Retinal pigment epithelial cell (primary cell): Measurements from ENCODE around the gene ST6GALNAC3.

Source experiments
- DNase-seq: peaks from one replicate; pipeline ENCODE4 v3.0.0-alpha.2; 2010; ENCODE audit warnings: low read depth
- H3K4me3 ChIP-seq: 2 replicates; pipeline ENCODE4 v1.5.1; 2011; ENCODE audit warnings: mild to moderate bottlenecking, low read length, control low read depth, moderate library complexity
- CTCF ChIP-seq: conservative IDR thresholded peaks from 2 replicates; pipeline ENCODE4 v1.5.1; 2011; ENCODE audit warnings: low read depth, low read length, control low read depth, inconsistent platforms

Gene ST6GALNAC3

DNA sequence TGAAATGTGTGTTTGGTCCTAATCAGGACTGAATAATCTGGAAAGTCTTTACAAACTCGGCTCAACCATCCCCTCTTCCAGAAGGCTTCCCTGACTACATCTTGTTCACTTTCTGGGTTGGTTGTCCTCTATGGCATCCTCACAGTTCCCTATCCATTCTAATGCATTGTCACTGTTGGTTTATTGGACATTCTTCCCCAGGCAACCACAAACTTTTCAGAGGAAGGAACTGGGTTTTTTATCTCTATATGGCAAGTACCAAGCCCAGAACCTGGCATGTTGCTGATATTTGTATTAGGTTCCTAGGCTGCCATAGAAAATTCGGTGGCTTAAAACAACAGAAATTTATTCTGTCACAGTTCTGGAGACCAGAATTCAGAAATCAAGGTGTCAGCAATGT, 429.2 kb downstream of the ST6GALNAC3 start:
- H3K4me3 ChIP-seq = no peak overlapping the region
- TF ChIP-seq CTCF = no peak
- no peak for DNase-seq

- DNase-seq = no peak
- H3K4me3 ChIP-seq = no peak overlapping the region
- TF ChIP-seq CTCF = no peak
These were observed 432.8 kb downstream of the ST6GALNAC3 start for GRCh38 chr1:76507376-76507775.

DNA sequence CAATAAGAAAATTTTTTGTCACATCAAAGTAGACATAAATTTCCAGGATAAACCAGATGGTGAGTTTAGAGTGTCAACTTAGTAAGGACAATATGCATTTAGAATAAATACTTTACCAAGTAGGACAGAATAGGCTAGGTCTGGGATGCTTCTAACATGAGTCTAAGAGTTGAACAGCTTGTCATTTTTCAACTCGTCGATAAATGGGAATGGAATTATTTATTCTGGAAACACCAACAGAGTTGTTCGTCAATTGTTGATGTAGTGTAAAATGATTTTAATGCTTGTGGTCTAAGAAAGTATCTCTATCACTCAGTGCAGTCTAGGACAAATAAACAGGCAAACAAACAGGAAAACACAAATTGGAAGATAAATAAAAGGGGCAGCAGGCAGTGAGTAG, 434.3 kb downstream of the ST6GALNAC3 start:
- TF ChIP-seq CTCF = no peak
- DNase-seq = no peak
- no peak overlapping the region for H3K4me3 ChIP-seq

GRCh38 chr1:76510672-76511557, 436.4 kb downstream of the ST6GALNAC3 start:
- no peak overlapping the region for H3K4me3 ChIP-seq
- TF ChIP-seq CTCF = no peak
- no peak for DNase-seq

GRCh38 chr1:76511558-76512179, 437.1 kb downstream of the ST6GALNAC3 start:
- no peak overlapping the region for H3K4me3 ChIP-seq
- no peak for TF ChIP-seq CTCF
- DNase-seq = no peak

DNA sequence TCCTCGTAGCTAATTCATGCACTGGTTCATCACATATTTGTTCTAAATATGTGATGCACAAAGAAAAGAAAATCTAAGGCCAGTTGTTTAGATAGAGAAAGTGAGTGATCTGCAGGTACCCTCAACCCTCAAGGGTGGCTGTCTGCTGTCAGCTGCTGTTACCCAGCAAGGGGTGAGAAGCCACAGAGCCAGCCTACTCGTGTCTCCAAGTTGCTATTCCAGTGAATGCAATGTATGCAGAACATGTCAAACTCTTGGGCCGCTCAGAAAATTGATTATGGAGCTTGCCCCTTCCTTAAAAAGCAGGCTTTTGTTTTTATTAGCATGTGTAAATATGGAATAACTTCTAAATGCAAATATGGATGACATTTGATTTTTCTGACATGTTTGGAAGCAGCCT, 456.4 kb downstream of the ST6GALNAC3 start:
- TF ChIP-seq CTCF = no peak
- DNase-seq = no peak
- H3K4me3 ChIP-seq = no peak overlapping the region

GRCh38 chr1:76541618-76542017, 467.1 kb downstream of the ST6GALNAC3 start:
- no peak for DNase-seq
- no peak overlapping the region for H3K4me3 ChIP-seq
- no peak for TF ChIP-seq CTCF
